Fibroblast of lung (primary cell): ENCODE results near the gene DGKE.

Source experiments
- CTCF ChIP-seq, 2 donors: IDR thresholded peaks in 1 of 2; conservative IDR thresholded peaks in 1 of 2; 1 replicate in 1 of 2; 2 replicates in 1 of 2; pipeline ENCODE4 v1.5.1; 2011 to 2012; ENCODE audit warnings: low read length in 2 of 2, control low read depth in 1 of 2, inconsistent platforms in 1 of 2, low read depth in 1 of 2, mild to moderate bottlenecking in 1 of 2
- EZH2 ChIP-seq: IDR thresholded peaks from 2 replicates; pipeline ENCODE4 v1.5.1; 2012; ENCODE audit warnings: low read length, control low read depth, mild to moderate bottlenecking; ENCODE audit errors: missing control alignments

GRCh38 chr17:56823848-56824247, 10.1 kb upstream of the DGKE start:
- TF ChIP-seq CTCF (conservative IDR thresholded peaks at IDR 0.05 in 1 of 2, IDR thresholded peaks at IDR 0.05 in 1 of 2; ENCODE audit: low read depth in 1 of 2, low read length in 2 of 2) (no peak), EZH2 (no peak)
